Measurements from ENCODE around the gene RFPL3. TPM values are rescaled to one million over a fixed set of nuclear protein-coding genes. Genes with fewer than 3 reads are reported as not detected.
"Not testable (repeated sequence)": the region's sequence is repeated elsewhere in the genome, so short reads cannot be mapped to it uniquely, and the experiment has no call there.

RFPL3 gene
- polyA plus RNA-seq, 6 donors from 2014 or later = not detected

DNA sequence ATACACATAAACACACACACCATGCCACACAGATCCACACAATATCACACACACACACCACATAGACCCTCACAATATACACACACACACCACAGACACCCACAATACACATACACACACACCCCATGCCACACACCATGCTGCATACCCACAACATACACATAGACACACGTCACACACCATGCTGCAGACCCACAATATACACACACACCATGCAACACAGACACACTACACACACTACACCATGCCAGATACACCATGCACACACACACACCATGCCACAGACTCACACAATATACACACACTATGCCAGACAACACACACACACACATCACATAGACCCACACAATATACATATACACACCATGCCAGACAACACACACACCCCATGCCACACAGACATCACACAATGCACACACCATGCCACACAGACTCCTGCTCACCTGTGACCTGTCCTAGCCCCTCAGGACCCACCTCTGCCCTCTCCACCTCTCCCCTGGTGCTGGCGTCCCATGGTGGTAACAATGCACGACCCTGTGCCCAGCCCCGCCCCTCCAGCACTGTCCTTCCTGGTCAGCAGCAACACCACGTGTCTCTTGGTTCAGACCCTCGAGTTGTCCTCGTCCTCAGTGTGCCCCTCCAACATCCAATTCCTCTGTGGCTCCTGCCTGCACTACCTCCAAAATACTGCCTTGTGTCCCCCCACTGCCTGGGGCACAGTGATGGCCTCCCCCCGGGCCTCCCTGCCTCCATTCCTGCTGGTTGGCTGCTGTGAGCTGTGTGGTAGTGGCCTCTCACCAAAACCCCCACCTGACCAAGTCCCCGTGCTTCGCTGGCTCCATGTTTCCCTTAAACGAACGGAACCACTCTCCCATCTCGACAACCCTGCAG, 23.7 kb upstream of the RFPL3 start:
- H3K27ac Mint-ChIP-seq = no peak overlapping the region
- peaks cover 24 to 58% (median 42%) of the 10 kb centered on the region in 3 donors for H3K27me3 Mint-ChIP-seq

DNA sequence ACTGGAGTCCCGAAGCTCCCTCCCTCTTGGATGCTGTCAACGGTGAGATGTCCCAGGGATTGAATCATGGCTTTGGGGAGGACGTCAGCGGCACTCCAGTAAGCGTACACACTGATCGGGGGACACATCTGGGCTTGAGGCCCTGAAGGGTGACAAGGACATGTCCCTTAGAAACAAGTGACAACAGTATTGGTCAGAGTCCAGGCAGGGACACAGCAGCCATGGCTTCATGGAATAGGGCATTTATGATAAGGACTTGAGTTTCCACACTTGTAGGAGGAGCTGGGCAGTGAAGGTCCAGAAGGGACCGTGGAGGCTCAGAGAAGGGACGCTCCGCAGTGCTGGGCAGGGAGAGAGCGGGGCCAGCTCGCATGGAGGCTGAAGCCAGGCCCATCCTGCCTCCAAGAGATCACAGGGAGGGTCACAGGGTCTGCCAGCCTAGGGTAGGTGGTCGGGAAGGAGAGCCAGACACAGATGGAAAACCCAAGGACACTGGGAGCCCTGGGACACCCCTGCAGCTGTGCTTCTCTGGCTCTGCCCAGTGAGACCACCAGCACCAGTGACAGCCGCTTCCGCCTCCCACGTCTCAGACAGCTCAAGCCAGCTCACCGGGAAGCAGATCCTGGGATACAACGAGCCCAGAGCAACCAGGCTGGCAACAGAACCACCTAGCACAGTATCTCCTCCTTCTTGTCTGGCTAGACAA, 22.9 kb upstream of the RFPL3 start:
- no peak overlapping the region for H3K27ac Mint-ChIP-seq
- no peak for DNase-seq
- H3K4me3 Mint-ChIP-seq = no peak overlapping the region
- peaks cover 0 to 7% (median 0%) of the 10 kb centered on the region in 7 donors for H3K9me3 Mint-ChIP-seq
- H3K4me1 Mint-ChIP-seq = no peaks in the 10 kb centered on the region
- H3K27me3 Mint-ChIP-seq = peaks cover 25 to 50% (median 42%) of the 10 kb centered on the region in 3 donors
- ATAC-seq (ENCODE audit: low read depth in 2 of 2) = no peak
- H3K36me3 Mint-ChIP-seq = peaks cover 0 to 7% of the 10 kb centered on the region in 2 donors

More for the DNA sequence above, 23.7 kb upstream of the RFPL3 start:
- ATAC-seq (ENCODE audit: low read depth in 2 of 2) = no peak
- Mint-ChIP-seq H3K36me3 (peaks cover 0 to 7% of the 10 kb centered on the region in 2 donors), H3K9me3 (peaks cover 0 to 7% (median 0%) of the 10 kb centered on the region in 7 donors), H3K4me3 (no peak overlapping the region), H3K4me1 (no peaks in the 10 kb centered on the region)
- no peak for DNase-seq

- Mint-ChIP-seq H3K4me3 (no peak overlapping the region), H3K36me3 (peaks cover 0 to 7% of the 10 kb centered on the region in 2 donors), H3K27me3 (peaks cover 31 to 50% (median 44%) of the 10 kb centered on the region in 3 donors), H3K4me1 (no peaks in the 10 kb centered on the region), H3K27ac (no peak overlapping the region), H3K9me3 (peaks cover 0 to 4% (median 0%) of the 10 kb centered on the region in 7 donors)
- DNase-seq = no peak
- no peak for ATAC-seq (ENCODE audit: low read depth in 2 of 2)
These were observed 22.2 kb upstream of the RFPL3 start for GRCh38 chr22:32335471-32335870.

GRCh38 chr22:32336121-32336603, 21.5 kb upstream of the RFPL3 start:
- no peaks in the 10 kb centered on the region for H3K4me1 Mint-ChIP-seq
- peaks cover 36 to 50% (median 44%) of the 10 kb centered on the region in 3 donors for H3K27me3 Mint-ChIP-seq
- DNase-seq = no peak
- no peak overlapping the region for H3K27ac Mint-ChIP-seq
- H3K36me3 Mint-ChIP-seq = peaks cover 0 to 7% of the 10 kb centered on the region in 2 donors
- no peak for ATAC-seq (ENCODE audit: low read depth in 2 of 2)
- no peak overlapping the region for H3K4me3 Mint-ChIP-seq
- H3K9me3 Mint-ChIP-seq = no peaks in the 10 kb centered on the region

GRCh38 chr22:32336771-32337424, 20.8 kb upstream of the RFPL3 start:
- Mint-ChIP-seq H3K9me3 (no peaks in the 10 kb centered on the region), H3K27ac (no peak overlapping the region), H3K27me3 (peaks cover 39 to 57% (median 51%) of the 10 kb centered on the region in 3 donors), H3K4me3 (peak overlapping the region in 1 of 8 donors; percentile 67), H3K4me1 (no peaks in the 10 kb centered on the region), H3K36me3 (peaks cover 0 to 7% of the 10 kb centered on the region in 2 donors)
- DNase-seq = no peak
- no peak for ATAC-seq (ENCODE audit: low read depth in 2 of 2)

DNA sequence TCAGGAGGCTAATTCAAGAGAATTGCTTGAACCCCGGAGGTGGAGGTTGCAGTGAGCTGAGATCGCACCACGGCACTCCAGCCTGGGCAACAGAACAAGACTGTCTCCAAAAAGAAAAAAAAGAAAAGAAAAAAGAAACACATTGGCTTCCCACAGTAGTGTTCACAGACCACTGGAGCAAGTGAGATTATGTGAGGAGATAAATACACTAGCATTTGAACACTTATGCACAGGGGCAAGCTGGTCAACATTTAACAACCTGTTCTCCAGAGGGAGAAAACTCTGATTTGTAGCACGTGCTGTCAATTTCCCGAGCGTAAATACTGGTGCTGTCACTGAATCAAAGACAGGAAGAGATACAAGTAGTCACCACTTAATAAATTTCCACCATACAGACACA, 20.2 kb upstream of the RFPL3 start:
- H3K36me3 Mint-ChIP-seq; H3K4me1 Mint-ChIP-seq; H3K9me3 Mint-ChIP-seq; H3K27ac Mint-ChIP-seq; ATAC-seq (ENCODE audit: low read depth in 2 of 2); DNase-seq: not testable (repeated sequence)
- peaks cover 43 to 55% (median 50%) of the 10 kb centered on the region in 3 donors for H3K27me3 Mint-ChIP-seq
- peak overlapping the region in 1 of 8 donors; percentile 67 for H3K4me3 Mint-ChIP-seq

- ATAC-seq (ENCODE audit: low read depth in 2 of 2) = no peak
- Mint-ChIP-seq H3K27ac (no peak overlapping the region), H3K36me3 (no peaks in the 10 kb centered on the region), H3K9me3 (no peaks in the 10 kb centered on the region), H3K27me3 (peaks cover 44 to 52% (median 50%) of the 10 kb centered on the region in 3 donors), H3K4me1 (no peaks in the 10 kb centered on the region), H3K4me3 (no peak overlapping the region)
- no peak for DNase-seq
These were observed 18.9 kb upstream of the RFPL3 start for GRCh38 chr22:32338757-32339156.

GRCh38 chr22:32339190-32340012, 18.3 kb upstream of the RFPL3 start:
- H3K27me3 Mint-ChIP-seq = peaks cover 43 to 52% (median 52%) of the 10 kb centered on the region in 3 donors
- no peaks in the 10 kb centered on the region for H3K36me3 Mint-ChIP-seq
- no peak overlapping the region for H3K27ac Mint-ChIP-seq
- DNase-seq (no peak), ATAC-seq (ENCODE audit: low read depth in 2 of 2) (no peak)
- no peak overlapping the region for H3K4me3 Mint-ChIP-seq
- no peaks in the 10 kb centered on the region for H3K9me3 Mint-ChIP-seq
- no peaks in the 10 kb centered on the region for H3K4me1 Mint-ChIP-seq

- Mint-ChIP-seq H3K27ac (peak overlapping the region in 2 of 6 donors; percentile 57 to 86), H3K27me3 (peaks cover 43 to 48% (median 45%) of the 10 kb centered on the region in 3 donors), H3K4me3 (no peak overlapping the region), H3K36me3 (no peaks in the 10 kb centered on the region), H3K9me3 (peaks cover 0 to 1% (median 0%) of the 10 kb centered on the region in 7 donors), H3K4me1 (no peaks in the 10 kb centered on the region)
- no peak for DNase-seq
- ATAC-seq (ENCODE audit: low read depth in 2 of 2) = no peak
These were observed 17.3 kb upstream of the RFPL3 start for GRCh38 chr22:32340411-32340810.

DNA sequence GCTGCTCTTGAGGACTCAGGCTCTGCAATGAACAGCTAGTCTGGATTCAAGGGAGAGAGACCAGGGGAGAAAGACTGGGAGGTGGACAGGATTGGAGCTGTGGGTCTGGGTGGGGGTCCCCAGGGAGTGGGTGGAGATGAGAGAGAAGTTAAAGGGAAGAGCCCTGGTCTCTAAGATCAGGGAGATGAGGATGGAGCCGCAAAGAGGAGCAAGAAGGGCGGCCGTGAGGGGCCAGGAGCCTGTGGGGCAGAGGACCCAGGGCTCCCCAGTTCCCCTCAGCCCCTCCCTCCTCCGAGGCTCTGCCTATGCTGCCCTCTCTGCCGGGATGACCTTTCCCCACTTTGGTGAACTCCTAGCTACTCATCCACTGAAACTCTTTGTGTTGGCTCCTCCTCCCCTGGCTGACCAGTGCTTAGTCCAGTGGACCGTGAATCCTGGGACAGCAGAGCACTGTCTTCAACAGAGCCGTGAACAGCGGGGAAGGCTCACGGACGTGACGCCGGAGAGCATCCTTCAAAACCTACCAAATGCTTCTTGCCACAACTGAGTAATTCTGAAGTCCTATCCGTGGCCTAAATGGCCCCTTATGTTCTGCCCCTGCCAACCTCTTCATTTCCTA, 16.4 kb upstream of the RFPL3 start:
- no peaks in the 10 kb centered on the region for H3K4me1 Mint-ChIP-seq
- no peaks in the 10 kb centered on the region for H3K36me3 Mint-ChIP-seq
- no peak overlapping the region for H3K4me3 Mint-ChIP-seq
- peaks cover 0 to 5% (median 1%) of the 10 kb centered on the region in 7 donors for H3K9me3 Mint-ChIP-seq
- ATAC-seq (ENCODE audit: low read depth in 2 of 2) (no peak), DNase-seq (no peak)
- no peak overlapping the region for H3K27ac Mint-ChIP-seq
- H3K27me3 Mint-ChIP-seq = peaks cover 43 to 57% (median 43%) of the 10 kb centered on the region in 3 donors

- ATAC-seq (ENCODE audit: low read depth in 2 of 2) = no peak
- H3K9me3 Mint-ChIP-seq = peaks cover 0 to 6% (median 3%) of the 10 kb centered on the region in 7 donors
- DNase-seq = no peak
- no peaks in the 10 kb centered on the region for H3K4me1 Mint-ChIP-seq
- H3K27ac Mint-ChIP-seq = no peak overlapping the region
- H3K4me3 Mint-ChIP-seq = no peak overlapping the region
- H3K27me3 Mint-ChIP-seq = peaks cover 41 to 59% (median 43%) of the 10 kb centered on the region in 3 donors
- no peaks in the 10 kb centered on the region for H3K36me3 Mint-ChIP-seq
These were observed 14.7 kb upstream of the RFPL3 start for GRCh38 chr22:32342977-32343376.

GRCh38 chr22:32343941-32344340, 13.7 kb upstream of the RFPL3 start:
- Mint-ChIP-seq H3K9me3 (peaks cover 0 to 6% (median 3%) of the 10 kb centered on the region in 7 donors), H3K27me3 (peaks cover 35 to 58% (median 43%) of the 10 kb centered on the region in 3 donors), H3K27ac (no peak overlapping the region), H3K4me1 (no peaks in the 10 kb centered on the region), H3K36me3 (no peaks in the 10 kb centered on the region), H3K4me3 (no peak overlapping the region)
- no peak for DNase-seq
- ATAC-seq (ENCODE audit: low read depth in 2 of 2) = no peak
